Ascending aorta (tissue), 2 donors: ENCODE measurements around the gene CARMIL1. TPM values are rescaled to one million over a fixed set of nuclear protein-coding genes. Genes with fewer than 3 reads are reported as not detected.

ENCODE experiments used
- DNase-seq, 2 donors: peaks; one replicate each; pipeline ENCODE4 v3.0.0-alpha.2; 2019; ENCODE audit warnings: low spot score in 2 of 2
- H3K27ac ChIP-seq, 2 donors: fragments of 200-600 bp; sonication (generic); one replicate each; pipeline ENCODE4 v1.5.1; 2016 to 2017; ENCODE audit warnings: mild to moderate bottlenecking in 1 of 2
- H3K27me3 ChIP-seq: fragments of 200-600 bp; sonication (generic); one replicate; pipeline ENCODE4 v1.5.1; 2017
- H3K36me3 ChIP-seq, 2 donors: fragments of 200-600 bp; sonication (generic); one replicate each; pipeline ENCODE4 v1.5.1; 2016
- H3K4me1 ChIP-seq, 2 donors: fragments of 200-600 bp; sonication (generic); one replicate each; pipeline ENCODE4 v1.5.1; 2016 to 2017; ENCODE audit warnings: mild to moderate bottlenecking in 1 of 2
- H3K4me3 ChIP-seq, 2 donors: fragments of 200-600 bp; sonication (generic); one replicate each; pipeline ENCODE4 v1.5.1; 2016 to 2017; ENCODE audit warnings: mild to moderate bottlenecking in 1 of 2
- H3K9me3 ChIP-seq, 2 donors: fragments of 200-600 bp; sonication (generic); one replicate each; pipeline ENCODE4 v1.5.1; 2016
- CTCF ChIP-seq, 3 experiments: fragments of 200-600 bp in 2 of 3; fragments of 450-650 bp in 1 of 3; sonication (generic) in 2 of 3; IDR thresholded peaks; one replicate each; pipeline ENCODE4 v1.5.1; 2016 to 2019; ENCODE audit warnings: antibody characterized with exemption in 3 of 3, mild to moderate bottlenecking in 1 of 3, moderate library complexity in 1 of 3
- intact Hi-C: fragments of 100-400 bp; cut with DNase I; formaldehyde crosslinking; loops from one replicate; pipeline ENCODE4 v1.15.1; 2023
- total RNA-seq: library from RNA; depleted of rRNA; stranded (reverse); fragments of >200 nt; gene quantifications from one replicate; pipeline ENCODE4 v1.1.0, GENCODE V29; 2016

CARMIL1 gene
- total RNA-seq = 16.1 TPM

- intact Hi-C loops = loop anchor here (1.0 to 2.0 kb wide), 4 partner anchors 34 to 211 kb away; no protein-coding TSS in a partner anchor
- no peaks in the 10 kb centered on the region for H3K36me3 ChIP-seq
- H3K27me3 ChIP-seq = no peaks in the 10 kb centered on the region
- H3K4me1 ChIP-seq = peaks cover 0 to 19% of the 10 kb centered on the region in 2 donors
- peak; percentile 24 to 88 for DNase-seq
- H3K4me3 ChIP-seq = peak within 1 kb of the TSS; percentile 67 to 89
- peak; percentile 88 to 90 (median 89) for TF ChIP-seq CTCF (IDR thresholded peaks at IDR 0.05)
- peak within 1 kb of the TSS; percentile 71 to 79 for H3K27ac ChIP-seq
- H3K9me3 ChIP-seq = no peaks in the 10 kb centered on the region
Measured at GRCh38 chr6:25278914-25279747, at the start of gene CARMIL1. Gene CARMIL1, plus strand, starts transcription at chr6:25279374. Its CDS starts 422 bp downstream, at chr6:25279796.

- intact Hi-C loops = no loop called here
- no peak for DNase-seq
- no peaks in the 10 kb centered on the region for H3K27me3 ChIP-seq
- H3K9me3 ChIP-seq = no peaks in the 10 kb centered on the region
- H3K4me1 ChIP-seq = peaks cover 0 to 5% of the 10 kb centered on the region in 2 donors
- no peaks in the 10 kb centered on the region for H3K36me3 ChIP-seq
- no peak overlapping the region for H3K27ac ChIP-seq
- H3K4me3 ChIP-seq = no peak overlapping the region
- TF ChIP-seq CTCF (IDR thresholded peaks at IDR 0.05) = no peak
Measured at GRCh38 chr6:25229671-25230321, 49.4 kb upstream of the CARMIL1 start.

- Histone ChIP-seq H3K9me3 (no peaks in the 10 kb centered on the region), H3K4me1 (peaks cover 0 to 5% of the 10 kb centered on the region in 2 donors), H3K36me3 (no peaks in the 10 kb centered on the region), H3K27me3 (no peaks in the 10 kb centered on the region), H3K4me3 (peak overlapping the region; percentile 13 to 47), H3K27ac (no peak overlapping the region)
- DNase-seq = peak in 1 of 2 donors; percentile 71
- intact Hi-C loops = no loop called here
- TF ChIP-seq CTCF (IDR thresholded peaks at IDR 0.05) = no peak
Measured at GRCh38 chr6:25232479-25232878, 46.7 kb upstream of the CARMIL1 start.

GRCh38 chr6:25233226-25233625 is 45.9 kb upstream of the CARMIL1 start:
- DNase-seq = no peak
- Histone ChIP-seq H3K27ac (no peak overlapping the region), H3K4me3 (no peak overlapping the region), H3K36me3 (no peaks in the 10 kb centered on the region), H3K9me3 (no peaks in the 10 kb centered on the region), H3K27me3 (no peaks in the 10 kb centered on the region), H3K4me1 (peaks cover 0 to 5% of the 10 kb centered on the region in 2 donors)
- intact Hi-C loops = no loop called here
- no peak for TF ChIP-seq CTCF (IDR thresholded peaks at IDR 0.05)

- TF ChIP-seq CTCF (IDR thresholded peaks at IDR 0.05) = no peak
- Histone ChIP-seq H3K36me3 (no peaks in the 10 kb centered on the region), H3K4me3 (no peak overlapping the region), H3K4me1 (peaks cover 0 to 12% of the 10 kb centered on the region in 2 donors), H3K27ac (no peak overlapping the region), H3K27me3 (no peaks in the 10 kb centered on the region), H3K9me3 (no peaks in the 10 kb centered on the region)
- intact Hi-C loops = no loop called here
- DNase-seq = no peak
Measured at GRCh38 chr6:25237579-25237978, 41.6 kb upstream of the CARMIL1 start.
